Activated CD4-positive, CD25-positive, alpha-beta regulatory T cell treated with anti-CD3 and anti-CD28 coated beads, Interleukin-2, amount 50 U/mL, for 72 hours (primary cell): Measurements from ENCODE around the gene TSC1.

ENCODE experiments used
- DNase-seq: peaks from one replicate; pipeline ENCODE4 v3.0.0; 2021

TSC1 gene

DNA sequence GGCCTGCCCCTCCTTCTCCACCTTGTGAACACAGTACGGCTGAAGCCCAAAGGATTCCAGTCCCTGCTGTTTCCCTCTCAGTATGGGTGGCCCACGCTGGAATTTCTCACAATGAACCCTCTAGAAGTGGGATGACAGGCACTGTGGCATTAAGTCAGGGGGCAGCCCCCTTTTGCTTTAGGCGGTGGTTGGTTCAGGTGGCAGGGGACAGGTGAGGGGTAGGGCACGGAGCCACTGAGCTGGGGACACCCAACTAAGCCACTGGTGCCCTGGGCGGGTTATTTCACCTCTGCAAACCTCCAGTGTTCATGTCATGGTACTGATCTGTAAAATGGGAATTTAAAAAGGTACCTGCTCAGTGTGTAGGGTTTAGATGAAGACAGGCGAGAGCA lies 58.1 kb downstream of the TSC1 start:
- no peak for DNase-seq

GRCh38 chr9:132885720-132886333 lies 58.6 kb downstream of the TSC1 start:
- DNase-seq = no peak

GRCh38 chr9:132883349-132884294 lies 60.8 kb downstream of the TSC1 start:
- DNase-seq = no peak

GRCh38 chr9:132882616-132883015 lies 61.8 kb downstream of the TSC1 start:
- no peak for DNase-seq

- DNase-seq = no peak
Measured at GRCh38 chr9:132881826-132882225, 62.6 kb downstream of the TSC1 start.

DNA sequence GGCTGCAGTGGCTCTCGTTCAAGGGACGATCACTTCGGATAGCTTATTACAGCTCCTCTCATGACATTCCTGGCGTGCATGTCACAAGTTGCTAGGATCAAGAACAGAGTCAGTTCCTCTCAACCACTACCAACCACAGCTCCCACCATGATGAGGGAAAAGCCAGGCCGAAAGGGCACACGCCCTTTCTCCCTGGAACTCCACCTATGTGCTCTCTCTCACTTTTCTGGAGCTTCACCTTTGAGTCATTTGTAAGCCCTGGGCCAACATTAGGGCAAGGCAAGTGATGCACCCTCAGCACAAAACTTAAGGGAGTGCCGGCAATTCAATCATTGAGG lies 64.1 kb downstream of the TSC1 start:
- DNase-seq = no peak

DNA sequence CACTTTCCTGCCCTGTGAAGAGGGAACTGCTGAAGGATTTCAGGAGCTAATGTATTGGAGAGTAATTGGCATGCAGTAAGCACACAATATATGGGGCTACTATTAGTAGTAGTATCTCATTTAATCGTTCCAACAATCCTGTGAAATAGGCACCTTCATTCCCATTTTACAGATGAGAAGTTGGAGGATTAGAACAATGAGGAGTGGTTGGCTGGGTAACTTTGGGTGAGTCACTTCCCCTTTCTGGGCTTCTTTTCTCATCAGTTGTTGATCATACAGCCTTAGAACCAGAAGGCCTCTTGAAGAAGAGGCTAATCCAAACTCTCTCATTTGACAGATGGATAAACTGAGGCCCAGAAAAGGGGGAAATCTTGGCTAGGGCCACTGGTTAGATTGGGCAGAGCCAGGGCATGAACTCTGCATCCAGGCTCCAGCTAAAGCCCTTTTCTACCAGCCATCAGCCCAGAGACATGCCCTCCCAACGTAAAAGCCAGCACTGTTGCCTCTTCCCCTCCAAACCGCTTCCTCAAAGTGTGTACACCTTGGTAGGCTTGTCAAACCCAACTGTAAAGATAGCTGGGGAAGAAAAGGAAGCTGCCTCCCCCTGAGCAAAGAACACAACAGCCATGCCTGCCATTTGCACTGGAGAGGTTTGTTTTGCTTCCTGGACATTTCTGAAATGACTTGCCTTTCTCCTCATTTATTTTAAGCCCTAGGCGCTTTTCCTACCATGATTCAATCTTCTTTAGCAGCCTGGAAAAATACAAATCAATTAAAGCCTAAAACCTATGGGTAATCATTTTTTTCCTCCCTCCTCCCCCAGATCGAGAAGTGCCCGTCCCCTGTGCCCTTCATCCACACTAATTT lies 64.7 kb downstream of the TSC1 start:
- DNase-seq = no peak

DNA sequence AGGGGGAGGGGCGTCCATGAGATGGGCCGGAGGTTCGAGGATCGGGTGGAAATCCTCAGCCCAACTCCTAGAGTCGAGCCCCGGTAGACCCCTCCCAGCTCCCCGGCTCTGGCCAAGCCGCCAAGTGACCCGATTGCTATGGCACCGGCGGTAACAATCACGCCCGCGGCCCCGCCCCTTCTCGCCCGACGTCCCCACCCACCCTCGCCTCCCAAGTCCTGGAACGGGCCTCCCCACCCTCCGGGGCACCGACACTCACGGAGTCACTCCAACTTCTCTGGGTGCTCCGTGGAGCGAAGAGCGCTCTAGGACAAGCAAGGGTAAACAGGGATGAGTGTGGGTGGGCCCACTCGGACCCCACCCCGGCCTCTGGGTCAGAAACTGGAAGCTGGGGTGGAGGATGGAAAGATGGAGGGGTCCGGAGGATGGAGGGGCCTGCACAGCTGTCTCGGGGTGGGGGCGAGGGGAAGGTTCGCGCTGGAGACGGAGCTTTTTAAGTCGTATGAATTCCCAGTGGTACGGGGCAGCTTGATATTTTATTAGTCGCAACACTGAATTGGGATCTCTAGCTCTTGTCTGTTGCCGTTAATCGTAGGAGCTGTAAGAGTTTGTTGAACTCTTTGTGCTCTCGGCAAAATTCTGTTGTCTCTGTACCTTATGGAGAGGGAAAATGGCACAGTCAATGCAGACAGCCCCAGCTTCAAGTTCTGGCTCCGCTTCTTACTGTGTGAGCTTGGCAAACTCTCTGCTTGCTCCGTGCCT lies 65.5 kb downstream of the TSC1 start, which contains the start of gene SPACA9:
SPACA9 (plus strand) TSS at position 204 of the 762 bp plus-strand sequence. CDS start 5,050 bp downstream, outside the sequence.
- DNase-seq = peak; percentile 36

GRCh38 chr9:132877824-132878694 lies 66.4 kb downstream of the TSC1 start, which contains the start of gene AK8:
TSS of gene AK8 (minus strand) at chr9:132878284. CDS start at chr9:132878255, 29 bp downstream.
- DNase-seq = peak; percentile 83

- DNase-seq = no peak
Measured at GRCh38 chr9:132877458-132877823, 67.0 kb downstream of the TSC1 start.

DNA sequence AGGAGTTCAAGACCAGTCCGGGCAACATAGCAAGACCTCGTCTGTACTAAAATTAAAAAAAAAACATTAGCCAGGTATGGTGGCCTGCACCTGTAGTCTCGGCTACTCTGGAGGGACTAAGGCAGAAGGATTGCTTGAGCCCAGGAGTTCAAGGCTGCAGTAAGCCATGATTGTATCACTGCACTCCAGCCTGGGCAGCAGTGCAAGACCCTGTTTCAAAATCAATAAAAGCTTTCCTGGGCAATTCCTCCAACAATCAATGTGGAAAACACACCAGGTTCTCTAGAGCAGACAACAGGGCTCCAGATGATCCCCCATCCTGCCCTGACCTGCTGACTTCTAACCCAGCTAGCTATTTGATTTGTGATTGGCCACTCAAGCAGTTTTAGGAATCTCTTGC lies 67.6 kb downstream of the TSC1 start:
- no peak for DNase-seq

DNA sequence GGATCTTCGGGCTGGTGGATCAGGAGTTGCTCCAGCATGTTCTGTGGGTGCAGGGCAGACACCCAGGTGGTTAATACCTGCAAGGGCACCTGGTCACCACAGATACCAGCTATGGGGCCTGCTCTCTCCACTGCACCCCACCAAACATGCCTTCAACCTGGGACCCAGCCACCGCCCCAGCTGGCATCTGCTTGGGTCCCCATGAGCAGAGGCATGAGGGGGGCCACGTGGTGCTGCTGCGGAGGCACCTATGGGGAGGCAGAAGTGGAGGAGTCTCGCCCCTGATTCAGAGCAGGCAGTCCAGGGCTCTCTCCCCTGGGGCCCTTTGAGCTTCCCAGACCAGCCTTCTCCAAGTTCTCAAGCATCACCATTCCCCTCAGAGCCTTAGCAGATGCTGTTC lies 69.3 kb downstream of the TSC1 start:
- no peak for DNase-seq

DNA sequence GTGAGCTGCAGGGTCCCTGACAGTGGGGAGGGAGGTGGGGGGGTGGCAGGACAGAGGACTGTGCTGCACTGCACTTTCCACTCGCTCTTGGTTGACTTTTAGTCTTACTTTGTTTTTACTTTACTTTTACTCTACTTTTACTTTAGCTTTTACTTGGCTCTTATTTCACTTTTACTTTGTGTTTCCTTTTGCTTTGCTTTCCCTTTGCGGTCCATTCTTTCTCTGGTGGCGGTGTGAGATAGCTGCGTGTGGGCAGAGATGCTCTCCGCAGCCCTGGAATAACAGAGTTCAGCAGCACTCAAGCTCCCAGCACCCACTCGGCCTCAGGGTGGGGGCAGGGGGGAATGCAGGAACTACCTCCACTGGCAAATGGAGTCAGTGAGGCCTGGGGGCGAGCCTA lies 71.0 kb downstream of the TSC1 start:
- no peak for DNase-seq

DNA sequence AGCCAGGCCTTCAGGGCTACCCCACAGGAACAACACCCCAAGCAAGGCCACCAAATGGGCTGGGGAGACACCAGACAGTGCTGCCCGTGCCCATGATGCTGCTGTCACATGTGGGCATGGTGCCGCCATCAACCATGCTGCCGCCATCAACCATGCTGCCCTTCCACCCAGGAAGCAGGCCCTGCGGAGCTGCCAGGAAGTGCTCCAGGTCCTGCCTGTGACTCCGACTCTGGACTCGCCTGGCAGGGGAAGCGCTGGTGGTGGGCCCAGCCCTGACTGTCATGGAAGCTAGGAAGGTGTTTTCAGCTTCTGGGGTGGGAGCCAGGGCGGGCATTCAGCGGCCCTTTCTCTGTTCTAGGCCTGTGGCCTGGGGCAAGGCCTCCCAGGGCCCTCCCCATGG lies 75.2 kb downstream of the TSC1 start:
- no peak for DNase-seq

DNA sequence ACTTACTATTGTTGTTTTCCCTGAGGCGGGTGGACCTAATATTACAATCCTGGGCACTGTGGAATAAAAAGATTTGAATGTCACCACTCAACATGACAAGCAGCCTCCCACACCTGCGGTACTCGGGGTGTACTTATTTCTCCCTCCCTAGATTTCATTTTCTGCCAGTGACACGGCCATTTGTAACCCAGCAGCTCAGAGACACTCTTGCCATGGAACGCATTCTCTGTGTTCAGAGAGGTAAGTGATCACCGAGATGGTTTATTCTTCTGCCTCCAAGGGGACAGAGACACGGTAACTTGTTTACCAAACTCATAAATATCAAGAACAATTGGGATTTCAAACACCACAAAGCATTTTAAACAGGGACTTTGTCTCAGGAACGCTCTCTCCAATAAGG lies 77.5 kb downstream of the TSC1 start:
- DNase-seq = no peak

DNA sequence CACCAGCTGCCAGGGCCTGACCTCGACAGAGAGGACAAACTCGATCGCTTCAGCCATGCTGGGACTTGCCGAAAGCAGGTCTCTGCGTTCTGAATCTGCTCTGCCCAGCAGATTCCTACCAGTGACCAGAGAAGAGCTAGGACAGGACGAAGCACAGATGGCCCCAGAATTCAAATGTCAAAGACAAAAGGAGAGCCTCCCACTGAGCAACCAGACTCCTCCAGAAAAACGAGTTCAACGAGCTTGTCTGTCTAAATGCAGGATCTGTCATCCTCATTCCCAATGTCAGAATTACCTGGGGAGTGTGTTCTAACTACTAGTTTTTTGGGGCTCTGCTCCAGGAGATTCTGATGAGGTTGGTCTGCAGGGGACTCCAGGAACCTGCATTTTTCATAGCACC lies 79.7 kb downstream of the TSC1 start:
- DNase-seq = no peak

- no peak for DNase-seq
Measured at GRCh38 chr9:132864277-132864676, 80.1 kb downstream of the TSC1 start.

DNA sequence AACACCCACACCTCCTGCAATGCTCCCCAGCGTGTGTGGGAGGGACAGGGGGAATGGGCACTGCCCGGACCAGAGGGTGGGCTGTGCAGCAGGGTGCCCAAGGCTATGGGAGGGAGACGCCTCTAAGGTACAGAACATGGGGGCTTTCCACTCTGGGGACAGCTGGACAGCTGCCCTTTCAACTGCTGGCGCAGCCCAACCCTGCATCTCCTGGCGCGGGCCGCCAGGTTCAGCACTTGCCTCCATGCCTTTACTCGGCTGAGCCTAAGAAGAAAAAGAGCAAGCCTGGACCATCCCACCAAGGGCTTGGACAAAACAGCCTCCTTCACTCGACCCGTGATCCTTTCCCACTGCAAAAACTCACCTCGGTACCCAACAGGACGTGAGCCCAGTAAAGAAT lies 81.3 kb downstream of the TSC1 start:
- no peak for DNase-seq

GRCh38 chr9:132862533-132862932 lies 81.9 kb downstream of the TSC1 start:
- no peak for DNase-seq

DNA sequence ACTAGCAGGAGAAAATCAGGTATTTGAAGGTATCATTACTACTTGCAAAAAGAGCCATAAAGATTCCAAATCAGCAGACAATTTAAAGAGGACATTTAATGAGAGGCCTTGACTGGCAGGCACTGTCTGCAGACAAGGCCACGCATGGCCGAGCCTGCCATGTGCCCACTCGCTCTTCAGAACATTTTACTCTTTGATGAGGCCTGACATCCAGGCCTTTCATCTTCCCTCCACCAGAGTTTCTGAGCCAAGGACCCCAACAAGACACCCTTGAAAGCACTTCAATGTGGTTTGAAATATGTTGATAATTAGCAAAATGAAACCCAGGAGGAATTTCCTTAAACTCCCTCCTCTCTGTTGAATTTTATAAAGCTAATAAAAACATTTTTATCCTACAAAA lies 82.8 kb downstream of the TSC1 start:
- no peak for DNase-seq

GRCh38 chr9:132858751-132859150 lies 85.7 kb downstream of the TSC1 start:
- no peak for DNase-seq
